SK-N-SH (cell line): ENCODE measurements around the gene RNASE8.

ENCODE experiments used
- CTCF ChIP-seq: fragments of 200-600 bp; sonication (generic); IDR thresholded peaks from 2 replicates; pipeline ENCODE4 v1.6.1; 2017; ENCODE audit warnings: antibody characterized with exemption, mild to moderate bottlenecking, moderate library complexity
- EP300 ChIP-seq, 2 experiments: IDR thresholded peaks; 2 replicates each; pipeline versions ENCODE4 v1.4.0 to v1.6.1; 2012; ENCODE audit warnings: borderline replicate concordance in 1 of 2, low read depth in 1 of 2, low read length in 1 of 2
- FOXM1 ChIP-seq: IDR thresholded peaks from 2 replicates; pipeline ENCODE4 v1.4.0; 2012; ENCODE audit warnings: low read depth, mild to moderate bottlenecking
- MXI1 ChIP-seq: IDR thresholded peaks from 2 replicates; pipeline ENCODE4 v1.6.1; 2012; ENCODE audit warnings: mild to moderate bottlenecking, low read depth, low read length, improper control_type of control experiment
- POLR2AphosphoS5 ChIP-seq: IDR thresholded peaks from 2 replicates; pipeline ENCODE4 v1.6.1; 2012; ENCODE audit warnings: low read depth, low read length
- REST ChIP-seq: IDR thresholded peaks from 2 replicates; pipeline ENCODE4 v1.6.1; 2012; ENCODE audit warnings: mild to moderate bottlenecking, low read depth, low read length, moderate library complexity
- RFX5 ChIP-seq: IDR thresholded peaks from 2 replicates; pipeline ENCODE4 v1.6.1; 2012; ENCODE audit warnings: mild to moderate bottlenecking, improper control_type of control experiment, low read length
- USF1 ChIP-seq: IDR thresholded peaks from 2 replicates; pipeline ENCODE4 v1.4.0; 2012; ENCODE audit warnings: low read depth, borderline replicate concordance

- TF ChIP-seq CTCF (no peak), FOXM1 (no peak), REST (no peak), USF1 (no peak; the same call in 1 of the 2 replicates), MXI1 (no peak), EP300 (IDR thresholded peaks at IDR 0.05; ENCODE audit: borderline replicate concordance in 1 of 2, low read depth in 1 of 2, low read length in 1 of 2) (no peak), POLR2AphosphoS5 (no peak), RFX5 (no peak)
Observed at GRCh38 chr14:21102521-21103410, 45.1 kb downstream of the RNASE8 start.
